GM19193 (cell line): ENCODE measurements around the gene AP4E1.

Source experiments
- POLR2A ChIP-seq: IDR thresholded peaks from 4 replicates; pipeline ENCODE4 v1.6.1; 2011; ENCODE audit not compliant: insufficient read depth, insufficient read length; ENCODE audit errors: extremely low read depth

AP4E1 gene

DNA sequence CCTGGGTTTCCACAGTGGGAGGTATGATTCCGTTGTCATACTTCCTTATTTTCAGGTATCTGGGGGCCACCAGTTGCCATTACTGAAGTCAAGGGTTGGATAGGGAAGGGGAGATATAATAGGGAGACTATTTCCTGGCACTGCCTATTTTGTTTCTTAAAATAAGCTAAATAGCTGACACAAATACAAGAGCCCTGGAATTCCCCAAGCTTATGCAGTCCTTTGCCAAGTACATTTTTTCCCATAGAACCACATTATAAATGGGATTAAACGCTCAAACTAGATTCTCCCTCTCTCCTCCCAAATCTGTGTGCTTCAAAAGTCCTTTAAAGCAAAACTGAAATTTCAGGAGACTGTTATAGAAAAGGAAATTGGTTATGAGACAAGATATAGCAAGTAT is 68.7 kb downstream of the AP4E1 start:
- TF ChIP-seq POLR2A = no peak

DNA sequence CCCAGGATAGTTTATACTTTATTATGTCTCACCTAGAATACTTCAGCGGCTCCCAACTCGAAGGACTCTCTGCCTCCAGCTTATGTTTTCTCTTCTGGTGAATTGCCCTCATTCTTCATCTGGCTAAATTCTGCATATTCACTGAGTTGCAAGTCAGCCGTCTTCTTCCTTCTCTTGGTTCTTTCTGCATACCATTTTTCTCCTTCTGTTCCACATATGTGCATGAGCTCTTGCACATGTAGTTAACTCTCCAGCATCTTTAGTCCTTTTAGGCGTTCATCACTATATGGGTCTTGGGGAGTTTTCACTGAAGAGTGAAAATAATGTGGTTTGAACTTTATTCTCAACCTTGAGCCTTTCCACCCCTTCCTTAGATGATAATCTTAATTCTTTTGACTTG is 70.1 kb downstream of the AP4E1 start:
- no peak for TF ChIP-seq POLR2A

DNA sequence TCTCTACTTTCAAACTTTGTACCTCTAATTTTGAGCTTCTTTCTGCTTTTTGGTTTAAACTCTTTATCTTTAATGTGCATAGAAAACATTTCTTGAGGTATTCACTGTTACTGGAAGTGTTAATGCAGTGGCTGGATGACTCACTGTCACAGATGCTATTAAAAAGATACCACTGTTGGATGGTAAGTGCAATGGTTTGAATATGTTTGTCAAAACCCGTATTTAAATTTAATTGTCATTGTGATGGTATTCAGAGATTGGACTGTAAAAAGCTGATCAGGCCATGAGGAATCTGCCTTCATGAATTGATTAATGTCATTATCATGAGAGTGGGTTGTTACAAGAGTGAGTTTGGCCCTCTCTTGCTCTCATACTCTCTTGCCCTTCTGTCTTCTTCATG is 70.6 kb downstream of the AP4E1 start:
- TF ChIP-seq POLR2A = no peak

DNA sequence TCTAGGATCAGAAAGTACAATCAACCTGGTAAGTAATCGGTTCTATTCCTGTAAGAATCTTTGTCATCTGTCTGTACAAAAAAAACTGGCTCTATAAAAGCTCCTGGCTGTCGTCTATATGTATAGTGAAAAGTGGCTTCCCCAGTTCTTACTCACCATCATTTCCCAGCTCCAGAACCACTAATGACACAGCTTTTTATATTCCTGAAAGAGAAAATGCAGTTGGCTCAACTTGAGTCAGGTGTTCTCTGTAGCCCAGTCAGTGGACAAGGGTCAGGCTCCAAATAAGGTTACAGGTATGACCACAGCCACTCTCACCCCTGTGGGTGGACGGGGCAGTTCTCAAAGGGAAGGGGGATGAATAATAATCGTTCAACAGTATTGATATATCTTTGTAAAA is 85.1 kb downstream of the AP4E1 start:
- TF ChIP-seq POLR2A = no peak

DNA sequence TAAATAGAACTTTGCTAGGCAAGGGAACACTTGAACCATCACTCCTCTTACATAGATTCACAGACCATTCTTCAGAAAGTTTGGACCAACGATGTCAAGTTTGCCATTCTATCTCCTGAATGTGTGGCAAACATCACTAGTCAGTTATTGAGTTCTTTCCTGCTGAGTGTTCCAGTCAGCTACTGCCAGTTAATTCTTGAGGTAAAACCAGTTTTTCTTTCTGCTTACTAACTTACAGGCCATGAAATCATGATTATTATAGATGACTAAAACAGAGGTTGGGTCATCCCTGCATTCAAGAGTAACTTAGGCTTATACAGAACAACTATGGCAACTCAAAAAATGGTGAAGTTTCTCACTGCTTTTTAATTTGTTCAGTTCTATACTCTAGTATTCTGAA is 88.2 kb downstream of the AP4E1 start:
- no peak for TF ChIP-seq POLR2A

DNA sequence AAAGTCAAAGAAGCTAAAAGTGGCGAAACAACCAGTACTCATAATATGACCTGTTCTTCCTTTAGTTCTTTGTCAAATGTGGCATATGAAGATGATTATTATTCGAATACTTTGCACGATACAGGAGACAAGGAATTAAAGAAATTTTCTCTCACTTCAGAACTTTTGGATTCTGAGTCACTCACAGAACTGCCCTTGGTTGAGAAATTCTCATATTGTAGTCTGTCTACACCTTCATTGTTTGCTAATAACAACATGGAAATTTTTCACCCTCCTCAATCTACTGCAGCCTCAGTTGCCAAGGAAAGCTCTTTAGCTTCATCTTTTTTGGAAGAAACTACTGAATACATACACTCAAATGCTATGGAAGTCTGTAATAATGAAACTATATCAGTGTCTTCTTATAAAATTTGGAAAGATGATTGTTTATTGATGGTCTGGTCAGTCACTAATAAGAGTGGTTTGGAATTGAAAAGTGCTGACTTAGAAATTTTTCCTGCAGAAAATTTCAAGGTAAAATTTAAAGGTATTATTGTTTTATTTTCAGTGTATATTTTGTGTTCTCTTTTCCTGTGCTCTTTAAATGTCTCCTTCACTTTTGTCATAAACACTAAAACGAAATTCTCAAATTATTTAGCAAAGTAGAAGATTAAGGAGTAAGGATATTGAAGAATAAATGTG is 89.0 kb downstream of the AP4E1 start:
- no peak for TF ChIP-seq POLR2A

DNA sequence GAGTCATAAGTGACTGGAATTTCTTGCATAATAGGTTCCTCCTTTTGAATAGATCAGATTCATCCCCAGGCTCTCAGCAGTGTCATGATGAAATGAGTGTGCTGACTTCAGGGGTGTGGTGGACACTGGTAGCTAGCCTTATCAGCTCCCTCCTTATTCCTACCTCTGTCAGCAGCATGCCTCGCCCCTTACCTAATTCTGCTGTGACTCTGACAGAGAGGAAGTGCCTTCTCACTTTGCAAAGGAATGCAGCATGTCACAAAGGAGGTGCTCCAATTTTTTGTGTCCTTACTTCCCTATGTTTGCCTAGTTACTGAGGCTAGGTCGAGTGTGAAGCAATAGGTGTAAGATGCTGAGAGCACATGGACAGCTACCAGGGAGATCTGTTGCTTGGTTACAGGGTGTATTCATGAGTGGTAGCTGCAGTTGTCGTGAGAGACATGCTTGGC is 95.6 kb downstream of the AP4E1 start:
- no peak for TF ChIP-seq POLR2A

DNA sequence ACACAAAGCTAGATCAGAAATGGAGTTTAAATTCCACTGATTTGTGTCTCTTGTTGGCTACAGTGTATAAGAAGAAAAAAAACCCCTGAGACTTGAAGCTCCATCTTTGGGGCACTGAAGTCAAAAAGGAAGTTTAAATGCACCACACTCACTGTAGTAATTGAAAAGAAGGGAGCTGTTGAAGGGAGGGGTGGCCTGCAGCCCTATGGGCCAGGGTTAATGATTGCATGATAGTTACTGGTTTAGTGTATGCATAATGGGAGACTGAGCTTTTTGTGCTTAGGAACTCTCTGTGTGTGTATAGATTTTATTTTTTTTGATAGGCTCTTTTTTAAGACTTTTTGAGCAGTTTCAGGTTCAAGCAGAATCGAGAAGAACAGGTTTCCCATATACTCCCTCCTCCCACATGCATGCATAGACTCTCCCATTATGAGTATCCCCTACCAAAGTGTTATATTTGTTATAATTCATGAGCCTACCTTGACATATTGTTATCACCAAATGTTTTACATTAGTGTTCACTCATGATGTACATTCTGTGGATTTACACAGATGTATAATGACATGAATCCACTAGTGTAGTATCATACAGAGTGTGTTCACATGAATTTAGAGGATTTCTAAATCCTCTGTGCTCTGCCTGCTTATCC is 98.0 kb downstream of the AP4E1 start:
- TF ChIP-seq POLR2A = no peak

DNA sequence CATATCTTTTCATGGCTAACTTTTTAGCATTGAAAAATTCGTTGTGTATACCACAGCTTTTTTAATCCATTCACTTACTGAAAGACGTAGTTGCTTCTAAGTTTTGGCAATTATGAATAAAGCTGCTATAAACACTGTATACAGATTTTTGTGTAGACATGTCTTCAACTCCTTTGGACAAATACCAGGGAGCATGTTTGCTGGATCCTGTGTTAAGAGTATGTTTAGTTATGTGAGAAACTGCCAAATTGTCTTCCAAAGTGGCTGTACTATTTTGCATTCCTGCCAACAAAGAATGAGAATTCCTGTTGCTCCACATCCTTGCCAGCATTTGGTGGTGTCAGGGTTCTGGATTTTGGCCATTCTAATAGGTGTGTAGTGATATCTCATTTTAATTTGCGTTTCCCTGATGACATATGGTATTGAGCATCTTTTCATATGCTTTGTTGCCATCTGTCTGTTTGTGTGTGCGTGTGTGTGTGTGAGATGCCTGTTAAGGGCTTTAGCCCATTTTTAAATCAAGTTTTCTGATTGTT is 98.7 kb downstream of the AP4E1 start:
- no peak for TF ChIP-seq POLR2A

DNA sequence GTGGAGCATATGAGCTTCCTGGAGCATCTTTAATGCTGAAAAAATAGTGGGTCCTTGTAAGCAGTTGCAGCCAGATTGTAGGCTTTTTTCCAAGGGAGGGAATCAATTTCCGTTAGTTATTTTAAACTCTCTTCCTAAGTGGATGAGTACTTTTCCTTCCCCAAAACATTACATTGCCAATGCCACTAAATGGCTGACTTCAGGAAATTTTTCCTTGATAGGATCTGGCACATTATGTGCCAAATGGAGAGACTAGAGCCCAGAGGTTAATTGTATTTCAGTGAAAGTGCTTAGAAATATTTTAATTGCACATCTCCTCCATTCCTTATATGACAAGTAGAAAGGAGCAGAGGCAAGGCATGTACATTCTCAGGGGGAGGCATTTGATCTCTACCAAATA is 102.7 kb downstream of the AP4E1 start:
- no peak for TF ChIP-seq POLR2A

DNA sequence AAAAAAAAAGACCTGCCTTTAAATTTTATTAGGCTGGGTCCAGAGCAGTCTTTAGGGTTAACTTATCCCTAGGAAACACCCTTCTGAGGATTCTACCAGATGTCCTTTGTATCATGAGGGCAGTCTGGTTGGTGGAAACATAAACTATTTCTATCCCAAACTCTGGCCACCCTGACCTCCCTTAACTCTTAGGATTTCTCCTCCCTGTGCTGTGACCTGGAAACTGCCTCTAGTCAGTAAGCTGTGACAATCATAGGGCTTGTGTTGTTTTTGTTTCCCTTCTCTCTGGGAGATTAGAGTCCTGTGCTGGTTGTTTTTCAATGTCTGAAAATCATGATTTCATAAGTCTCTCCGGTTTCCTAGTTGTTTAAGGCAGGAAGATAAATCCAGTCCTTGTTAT is 108.1 kb downstream of the AP4E1 start:
- no peak for TF ChIP-seq POLR2A

DNA sequence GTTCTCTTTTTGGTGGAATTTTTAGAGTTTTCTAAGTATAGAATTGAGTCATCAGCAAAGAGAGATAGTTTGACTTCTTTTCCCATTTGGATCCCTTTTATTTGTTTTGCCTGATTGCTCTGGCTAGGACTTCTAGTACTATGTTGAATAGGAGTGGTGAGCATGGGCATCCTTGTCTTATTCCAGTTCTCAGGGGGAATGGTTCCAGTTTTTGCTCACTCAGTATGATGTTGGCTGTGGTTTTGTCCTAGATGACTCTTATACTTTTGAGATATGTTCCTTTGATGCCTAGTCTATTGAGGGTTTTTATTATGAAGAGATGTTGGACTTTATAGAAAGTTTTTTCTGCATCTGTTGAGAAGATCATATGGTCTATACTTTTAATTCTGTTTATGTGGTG is 113.7 kb downstream of the AP4E1 start:
- TF ChIP-seq POLR2A = no peak

DNA sequence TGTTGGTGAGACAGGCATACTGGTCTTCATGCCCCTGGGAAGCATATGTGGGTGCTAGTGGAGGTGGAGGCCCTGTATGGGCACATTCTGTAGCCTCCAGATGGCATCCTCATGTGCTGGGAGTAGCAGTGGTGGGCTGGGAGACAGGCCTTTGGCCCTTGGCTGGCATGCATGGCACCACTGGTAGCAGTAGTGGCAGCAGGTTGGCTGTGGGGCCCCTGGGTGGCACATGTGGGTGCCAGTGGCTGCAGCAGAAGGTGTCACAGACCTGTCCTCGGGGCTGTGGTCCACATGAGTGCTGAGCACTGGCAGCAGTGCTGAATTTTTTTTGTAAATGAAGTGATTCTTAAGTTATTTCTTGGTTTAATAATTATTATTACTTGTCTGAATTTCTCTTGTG is 115.0 kb downstream of the AP4E1 start:
- no peak for TF ChIP-seq POLR2A

DNA sequence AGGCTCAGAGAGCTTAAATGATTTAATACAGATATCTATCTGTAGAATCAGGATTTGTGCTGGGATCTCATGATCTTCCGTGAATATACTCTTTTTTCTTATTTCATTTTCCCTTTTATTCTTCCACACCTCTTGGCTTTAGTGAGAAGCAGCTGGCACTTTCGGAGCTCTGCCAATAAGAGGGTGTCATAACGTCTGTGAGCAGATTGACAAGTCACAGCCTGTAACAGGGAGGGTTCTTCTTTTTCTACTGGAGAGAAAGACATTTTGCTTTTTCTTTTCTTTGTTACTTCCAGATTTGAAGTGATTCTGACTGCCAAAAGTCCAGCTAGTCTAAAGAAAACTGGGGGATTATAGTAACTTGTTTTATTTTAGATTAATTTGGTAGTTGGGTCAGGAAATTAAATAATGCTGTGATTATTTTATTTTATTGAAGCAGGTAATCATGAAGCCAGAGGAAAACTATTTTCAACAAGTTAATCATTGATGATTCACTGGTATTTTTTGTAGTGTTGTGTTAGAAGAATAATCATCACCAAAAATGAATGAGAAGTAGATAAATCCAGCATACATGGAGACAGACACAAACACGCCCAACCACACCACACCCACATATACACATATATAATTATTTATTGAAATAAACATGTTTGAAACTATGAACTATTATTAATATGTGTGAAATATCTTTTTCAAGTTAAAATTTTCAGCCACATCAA is 116.4 kb downstream of the AP4E1 start:
- TF ChIP-seq POLR2A = no peak

DNA sequence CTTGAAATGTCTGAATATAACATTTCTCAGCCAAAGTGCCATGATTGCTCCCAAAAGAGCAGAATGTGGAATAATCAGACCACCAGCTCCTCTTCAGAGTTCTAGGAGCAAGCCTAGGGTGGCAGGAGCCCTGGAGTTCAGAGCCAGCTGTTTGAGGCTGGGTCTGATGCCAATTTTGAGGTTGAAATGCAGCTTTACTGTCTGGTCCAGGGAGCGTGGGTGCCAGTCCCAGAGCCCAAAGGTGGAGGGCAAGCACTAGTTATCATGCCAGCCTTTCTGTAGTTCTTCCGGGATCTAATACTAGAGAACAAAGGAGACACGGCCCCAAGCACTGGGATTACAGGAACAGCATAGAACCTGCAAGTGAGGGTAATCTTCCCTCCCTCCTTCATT is 117.0 kb downstream of the AP4E1 start:
- no peak for TF ChIP-seq POLR2A
